ENCODE data around the gene LTA.

DNA sequence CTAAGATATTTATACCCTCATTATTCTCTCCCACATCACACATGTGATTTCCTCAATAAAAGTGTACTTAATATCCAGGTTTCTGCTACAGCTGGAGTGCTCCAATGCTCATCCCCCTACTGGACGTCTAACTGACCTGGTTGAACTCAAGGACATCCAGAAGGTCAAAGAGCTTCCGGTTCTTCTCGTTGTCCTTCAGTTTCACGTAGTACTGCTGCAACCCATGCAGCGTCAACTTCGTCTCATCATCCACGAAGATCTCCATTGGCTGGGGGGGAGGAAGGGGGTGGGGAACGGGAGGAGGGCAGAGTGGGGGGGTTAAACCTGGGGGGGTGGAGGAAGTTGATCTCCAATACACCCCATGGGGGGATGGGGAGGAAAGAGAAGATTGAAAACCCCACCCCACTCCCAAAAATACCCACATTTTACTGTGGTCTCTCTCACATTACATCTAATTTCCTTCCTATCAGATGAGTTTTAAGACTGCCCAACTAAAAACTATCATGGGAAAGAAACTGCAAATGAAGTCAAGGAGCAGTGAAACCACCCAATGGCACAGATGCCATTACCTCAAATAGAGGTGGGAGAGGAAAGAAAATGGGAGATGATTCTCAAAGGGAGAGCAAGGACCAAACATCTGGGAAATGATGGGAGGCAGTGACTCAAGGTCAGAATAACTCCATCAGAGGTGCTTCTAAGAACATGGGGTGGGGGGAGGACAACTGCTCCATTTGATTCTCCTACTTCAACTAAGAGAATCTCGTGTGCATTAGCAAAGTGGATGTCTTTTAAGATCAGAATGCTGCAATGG, 39.2 kb upstream of the LTA start:
- TF ChIP-seq, protein P1, sequence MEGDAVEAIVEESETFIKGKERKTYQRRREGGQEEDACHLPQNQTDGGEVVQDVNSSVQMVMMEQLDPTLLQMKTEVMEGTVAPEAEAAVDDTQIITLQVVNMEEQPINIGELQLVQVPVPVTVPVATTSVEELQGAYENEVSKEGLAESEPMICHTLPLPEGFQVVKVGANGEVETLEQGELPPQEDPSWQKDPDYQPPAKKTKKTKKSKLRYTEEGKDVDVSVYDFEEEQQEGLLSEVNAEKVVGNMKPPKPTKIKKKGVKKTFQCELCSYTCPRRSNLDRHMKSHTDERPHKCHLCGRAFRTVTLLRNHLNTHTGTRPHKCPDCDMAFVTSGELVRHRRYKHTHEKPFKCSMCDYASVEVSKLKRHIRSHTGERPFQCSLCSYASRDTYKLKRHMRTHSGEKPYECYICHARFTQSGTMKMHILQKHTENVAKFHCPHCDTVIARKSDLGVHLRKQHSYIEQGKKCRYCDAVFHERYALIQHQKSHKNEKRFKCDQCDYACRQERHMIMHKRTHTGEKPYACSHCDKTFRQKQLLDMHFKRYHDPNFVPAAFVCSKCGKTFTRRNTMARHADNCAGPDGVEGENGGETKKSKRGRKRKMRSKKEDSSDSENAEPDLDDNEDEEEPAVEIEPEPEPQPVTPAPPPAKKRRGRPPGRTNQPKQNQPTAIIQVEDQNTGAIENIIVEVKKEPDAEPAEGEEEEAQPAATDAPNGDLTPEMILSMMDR (conservative IDR thresholded peaks at IDR 0.05) = no peak
- TF ChIP-seq ZFX (IDR thresholded peaks at IDR 0.05) = no peak
